Measurements from ENCODE around the gene CHD9. TPM values are rescaled to one million over a fixed set of nuclear protein-coding genes. Genes with fewer than 3 reads are reported as not detected.

Gene CHD9
- total RNA-seq, 2 donors from 2014 or later = 68.6 to 73.7 TPM

- DNase-seq = no peak
- intact Hi-C loops (cut with DNase I, micrococcal nuclease) = no loop called here
- no peak for ATAC-seq
These were observed 32.3 kb downstream of the CHD9 start for GRCh38 chr16:53087101-53087500.

- intact Hi-C loops (cut with DNase I, micrococcal nuclease) = no loop called here
- ATAC-seq = peak; percentile 20
- no peak for DNase-seq
These were observed 34.9 kb downstream of the CHD9 start for GRCh38 chr16:53089434-53090285.

GRCh38 chr16:53090286-53090590 is 35.4 kb downstream of the CHD9 start:
- ATAC-seq (no peak), DNase-seq (no peak)
- intact Hi-C loops (cut with DNase I, micrococcal nuclease) = no loop called here

GRCh38 chr16:53090591-53091411 is 36.0 kb downstream of the CHD9 start:
- no peak for ATAC-seq
- intact Hi-C loops (cut with DNase I, micrococcal nuclease) = no loop called here
- peak; percentile 79 to 91 for DNase-seq

- intact Hi-C loops (cut with DNase I, micrococcal nuclease) = no loop called here
- ATAC-seq (no peak), DNase-seq (peak; percentile 39 to 56)
These were observed 36.8 kb downstream of the CHD9 start for GRCh38 chr16:53091466-53092211.

- DNase-seq = no peak
- intact Hi-C loops (cut with DNase I, micrococcal nuclease) = no loop called here
- no peak for ATAC-seq
These were observed 37.5 kb downstream of the CHD9 start for GRCh38 chr16:53092284-53092683.

GRCh38 chr16:53093162-53093744 is 38.5 kb downstream of the CHD9 start:
- ATAC-seq (no peak), DNase-seq (no peak)
- intact Hi-C loops (cut with DNase I, micrococcal nuclease) = no loop called here

- peak; percentile 81 for ATAC-seq
- intact Hi-C loops (cut with DNase I, micrococcal nuclease) = no loop called here
- DNase-seq = peak; percentile 90 to 93
These were observed 39.3 kb downstream of the CHD9 start for GRCh38 chr16:53094013-53094630.

- intact Hi-C loops (cut with DNase I, micrococcal nuclease) = no loop called here
- ATAC-seq = no peak
- no peak for DNase-seq
These were observed 42.4 kb downstream of the CHD9 start for GRCh38 chr16:53097190-53097589.

GRCh38 chr16:53098526-53099317 is 43.9 kb downstream of the CHD9 start:
- peak; percentile 77 to 90 for DNase-seq
- peak; percentile 52 for ATAC-seq
- intact Hi-C loops (cut with DNase I, micrococcal nuclease) = no loop called here

GRCh38 chr16:53099318-53100130 is 44.7 kb downstream of the CHD9 start:
- intact Hi-C loops (cut with DNase I, micrococcal nuclease) = no loop called here
- ATAC-seq (peak; percentile 90), DNase-seq (peak; percentile 89 to 97)

GRCh38 chr16:53100131-53100748 is 45.4 kb downstream of the CHD9 start:
- intact Hi-C loops (cut with DNase I, micrococcal nuclease) = no loop called here
- ATAC-seq (no peak), DNase-seq (no peak)

- DNase-seq (no peak), ATAC-seq (peak; percentile 49)
- intact Hi-C loops (cut with DNase I, micrococcal nuclease) = no loop called here
These were observed 46.1 kb downstream of the CHD9 start for GRCh38 chr16:53100889-53101288.

- intact Hi-C loops (cut with DNase I, micrococcal nuclease) = no loop called here
- ATAC-seq (no peak), DNase-seq (no peak)
These were observed 49.0 kb downstream of the CHD9 start for GRCh38 chr16:53103811-53104210.

- ATAC-seq (no peak), DNase-seq (no peak)
- intact Hi-C loops (cut with DNase I, micrococcal nuclease) = no loop called here
These were observed 50.8 kb downstream of the CHD9 start for GRCh38 chr16:53105565-53105964.

GRCh38 chr16:53111078-53111791 is 56.4 kb downstream of the CHD9 start:
- intact Hi-C loops (cut with DNase I, micrococcal nuclease) = no loop called here
- no peak for ATAC-seq
- no peak for DNase-seq

Measured in left colon (tissue), 2 donors.